ENCODE measurements around the gene ACOX3.
A peak's percentile ranks its signal among the peaks of the same experiment; 100 is the strongest.

The ACOX3 gene

GRCh38 chr4:8451440-8452182 is 11.1 kb upstream of the ACOX3 start:
- no peaks in the 10 kb centered on the region for H3K4me1 Mint-ChIP-seq
- no peaks in the 10 kb centered on the region for H3K9me3 Mint-ChIP-seq
- H3K4me3 Mint-ChIP-seq, result no peak overlapping the region
- ATAC-seq (no peak), DNase-seq (no peak)
- H3K27me3 Mint-ChIP-seq, result no peaks in the 10 kb centered on the region
- H3K27ac Mint-ChIP-seq, result no peak overlapping the region

- H3K27ac Mint-ChIP-seq, result peak overlapping the region in 1 of 2 donors; percentile 31
- no peak for DNase-seq
- H3K4me1 Mint-ChIP-seq, result peaks cover 44% of the 10 kb centered on the region
- no peaks in the 10 kb centered on the region for H3K9me3 Mint-ChIP-seq
- H3K27me3 Mint-ChIP-seq, result no peaks in the 10 kb centered on the region
- no peak for ATAC-seq
- no peak overlapping the region for H3K4me3 Mint-ChIP-seq
Measured at GRCh38 chr4:8446122-8446521, 5.6 kb upstream of the ACOX3 start.

- Mint-ChIP-seq H3K4me3 (peak overlapping the region in 1 of 2 donors; percentile 23), H3K27me3 (no peaks in the 10 kb centered on the region), H3K9me3 (no peaks in the 10 kb centered on the region), H3K27ac (peak overlapping the region in 1 of 2 donors; percentile 69), H3K4me1 (peaks cover 59% of the 10 kb centered on the region)
- ATAC-seq (no peak), DNase-seq (no peak)
Measured at GRCh38 chr4:8443801-8444200, 3.3 kb upstream of the ACOX3 start.

GRCh38 chr4:8442596-8443358 is 2.3 kb upstream of the ACOX3 start:
- H3K4me1 Mint-ChIP-seq, result peaks cover 69% of the 10 kb centered on the region
- H3K9me3 Mint-ChIP-seq, result no peaks in the 10 kb centered on the region
- H3K27ac Mint-ChIP-seq, result peak overlapping the region in 1 of 2 donors; percentile 23
- DNase-seq, result no peak
- ATAC-seq, result no peak
- no peaks in the 10 kb centered on the region for H3K27me3 Mint-ChIP-seq
- peak overlapping the region; percentile 53 to 75 for H3K4me3 Mint-ChIP-seq

- no peaks in the 10 kb centered on the region for H3K9me3 Mint-ChIP-seq
- H3K4me1 Mint-ChIP-seq, result peaks cover 78% of the 10 kb centered on the region
- H3K27ac Mint-ChIP-seq, result peak overlapping the region; percentile 26 to 96
- ATAC-seq (no peak), DNase-seq (no peak)
- no peaks in the 10 kb centered on the region for H3K27me3 Mint-ChIP-seq
- peak overlapping the region; percentile 87 to 91 for H3K4me3 Mint-ChIP-seq
Measured at GRCh38 chr4:8441499-8442091, 1.1 kb upstream of the ACOX3 start.

GRCh38 chr4:8439914-8440491 is 520 bp downstream of the ACOX3 start:
- Mint-ChIP-seq H3K9me3 (no peaks in the 10 kb centered on the region), H3K4me1 (peaks cover 81% of the 10 kb centered on the region)
- peak in 1 of 2 donors; percentile 57 for DNase-seq

GRCh38 chr4:8439168-8439567 is 1.4 kb downstream of the ACOX3 start:
- Mint-ChIP-seq H3K4me1 (peaks cover 83% of the 10 kb centered on the region), H3K27me3 (no peaks in the 10 kb centered on the region), H3K9me3 (no peaks in the 10 kb centered on the region), H3K27ac (peak overlapping the region in 1 of 2 donors; percentile 100), H3K4me3 (peak overlapping the region; percentile 91 to 99)
- DNase-seq (no peak), ATAC-seq (no peak)

More at GRCh38 chr4:8439914-8440491, 520 bp downstream of the ACOX3 start:
- peak overlapping the region; percentile 99 to 100 for H3K27ac Mint-ChIP-seq
- H3K4me3 Mint-ChIP-seq, result peak overlapping the region; percentile 91 to 99
- peak; percentile 75 for ATAC-seq
- H3K27me3 Mint-ChIP-seq, result no peaks in the 10 kb centered on the region

GRCh38 chr4:8438743-8439142 is 1.8 kb downstream of the ACOX3 start:
- H3K27ac Mint-ChIP-seq, result peak overlapping the region in 1 of 2 donors; percentile 100
- H3K4me3 Mint-ChIP-seq, result peak overlapping the region; percentile 91 to 99
- no peaks in the 10 kb centered on the region for H3K27me3 Mint-ChIP-seq
- H3K4me1 Mint-ChIP-seq, result peaks cover 80% of the 10 kb centered on the region
- DNase-seq (no peak), ATAC-seq (no peak)
- no peaks in the 10 kb centered on the region for H3K9me3 Mint-ChIP-seq

- H3K4me1 Mint-ChIP-seq, result peaks cover 70% of the 10 kb centered on the region
- no peaks in the 10 kb centered on the region for H3K9me3 Mint-ChIP-seq
- ATAC-seq, result no peak
- H3K27ac Mint-ChIP-seq, result peak overlapping the region in 1 of 2 donors; percentile 40
- peak overlapping the region; percentile 18 to 21 for H3K4me3 Mint-ChIP-seq
- no peak for DNase-seq
- H3K27me3 Mint-ChIP-seq, result no peaks in the 10 kb centered on the region
Measured at GRCh38 chr4:8437281-8437680, 3.2 kb downstream of the ACOX3 start.

- Mint-ChIP-seq H3K9me3 (no peaks in the 10 kb centered on the region), H3K27me3 (no peaks in the 10 kb centered on the region), H3K27ac (peak overlapping the region; percentile 5 to 68), H3K4me1 (peaks cover 57% of the 10 kb centered on the region), H3K4me3 (peak overlapping the region; percentile 76 to 79)
- DNase-seq (peak; percentile 33 to 47), ATAC-seq (peak; percentile 63)
Measured at GRCh38 chr4:8435656-8436121, 4.8 kb downstream of the ACOX3 start.

GRCh38 chr4:8434251-8435073 is 6.1 kb downstream of the ACOX3 start:
- peak overlapping the region in 1 of 2 donors; percentile 54 for H3K27ac Mint-ChIP-seq
- H3K4me3 Mint-ChIP-seq, result peak overlapping the region; percentile 76 to 79
- no peak for DNase-seq
- ATAC-seq, result no peak
- H3K9me3 Mint-ChIP-seq, result no peaks in the 10 kb centered on the region
- H3K4me1 Mint-ChIP-seq, result peaks cover 51% of the 10 kb centered on the region
- no peaks in the 10 kb centered on the region for H3K27me3 Mint-ChIP-seq

- no peaks in the 10 kb centered on the region for H3K9me3 Mint-ChIP-seq
- H3K4me3 Mint-ChIP-seq, result no peak overlapping the region
- peaks cover 51% of the 10 kb centered on the region for H3K4me1 Mint-ChIP-seq
Measured at GRCh38 chr4:8433136-8433535, 7.4 kb downstream of the ACOX3 start.

GRCh38 chr4:8431553-8431952 is 9.0 kb downstream of the ACOX3 start:
- DNase-seq (no peak), ATAC-seq (no peak)
- Mint-ChIP-seq H3K4me3 (no peak overlapping the region), H3K9me3 (no peaks in the 10 kb centered on the region), H3K27ac (no peak overlapping the region), H3K4me1 (peaks cover 49% of the 10 kb centered on the region), H3K27me3 (no peaks in the 10 kb centered on the region)

More at GRCh38 chr4:8433136-8433535, 7.4 kb downstream of the ACOX3 start:
- ATAC-seq (no peak), DNase-seq (no peak)
- Mint-ChIP-seq H3K27me3 (no peaks in the 10 kb centered on the region), H3K27ac (no peak overlapping the region)

- peak overlapping the region; percentile 96 to 99 for H3K27ac Mint-ChIP-seq
- peak; percentile 96 for ATAC-seq
- no peaks in the 10 kb centered on the region for H3K27me3 Mint-ChIP-seq
- DNase-seq, result peak; percentile 93 to 95
- no peaks in the 10 kb centered on the region for H3K9me3 Mint-ChIP-seq
- H3K4me1 Mint-ChIP-seq, result peaks cover 39% of the 10 kb centered on the region
- peak overlapping the region; percentile 98 to 99 for H3K4me3 Mint-ChIP-seq
Measured at GRCh38 chr4:8428288-8429097, 12.0 kb downstream of the ACOX3 start.

All from stimulated activated naive CD8-positive, alpha-beta T cell treated with anti-CD3 and anti-CD28 coated beads, Interleukin-15, amount 100 ng/mL, for 72 hours (primary cell).